GM18508 (cell line): Measurements from ENCODE around the gene VWF.

ENCODE experiments used
- ATAC-seq: cut with Tn5 transposase; IDR thresholded peaks from one replicate; pipeline ENCODE4 v1.9.1; 2021; ENCODE audit warnings: moderate number of reproducible peaks; ENCODE audit not compliant: insufficient read depth, unreplicated experiment

VWF gene

GRCh38 chr12:6080149-6081045 is 44.1 kb downstream of the VWF start:
- ATAC-seq: no peak

DNA sequence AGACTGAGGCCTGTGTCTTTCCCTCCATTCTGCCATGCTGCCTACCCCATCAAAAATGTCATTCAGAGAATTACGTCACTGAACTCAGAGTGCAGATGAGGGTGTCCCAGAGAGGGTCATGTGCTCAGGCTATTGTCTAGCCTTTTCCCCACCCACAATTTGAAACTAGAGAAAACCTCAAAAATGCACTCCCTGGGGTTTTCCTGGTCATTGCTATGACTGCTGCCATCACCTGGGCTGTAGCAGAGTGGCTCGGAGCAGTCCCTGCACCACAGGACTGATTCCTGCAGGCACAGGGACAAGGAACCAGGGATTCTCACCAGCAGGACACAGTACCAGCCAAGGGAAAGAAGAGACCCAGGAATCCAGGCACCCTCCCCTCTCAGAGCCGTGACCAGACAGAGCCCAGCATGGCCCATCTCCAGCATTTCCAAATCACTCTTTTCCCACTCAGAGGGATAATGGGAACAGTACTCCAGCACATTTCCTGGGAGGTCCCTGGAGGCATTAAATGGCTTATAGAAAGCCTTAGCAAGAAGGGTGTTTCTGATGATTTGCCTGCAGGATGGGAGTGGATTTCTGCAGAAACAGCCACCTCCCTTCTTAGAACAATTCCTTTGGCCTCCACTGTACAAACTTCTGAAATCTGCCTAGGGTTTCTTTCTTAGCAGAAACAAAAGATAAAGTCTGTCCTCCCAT is 45.9 kb downstream of the VWF start:
- ATAC-seq: no peak

- no peak for ATAC-seq
These were observed 46.8 kb downstream of the VWF start for GRCh38 chr12:6077692-6078083.

GRCh38 chr12:6076776-6077691 is 47.4 kb downstream of the VWF start:
- no peak for ATAC-seq

GRCh38 chr12:6076346-6076745 is 48.1 kb downstream of the VWF start:
- ATAC-seq: no peak

GRCh38 chr12:6074979-6075585 is 49.4 kb downstream of the VWF start:
- no peak for ATAC-seq

DNA sequence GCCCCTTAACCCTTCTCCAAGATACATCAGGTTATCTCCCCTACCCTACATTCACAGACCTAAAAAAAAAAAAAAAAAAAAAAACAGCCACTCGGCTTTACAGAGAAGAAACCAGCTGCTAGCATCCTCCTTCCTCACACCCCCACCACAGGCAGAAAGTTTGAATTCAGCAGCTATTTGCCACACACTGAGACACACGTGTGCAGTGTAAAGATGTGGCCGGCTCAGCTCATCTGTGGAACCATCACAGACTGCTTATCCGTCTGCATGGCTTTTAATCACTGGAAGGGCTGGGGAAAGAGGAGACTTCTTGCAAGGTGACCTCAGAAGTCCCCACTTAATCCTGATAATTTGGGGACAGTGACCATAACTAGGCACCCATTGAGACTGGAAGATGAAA is 50.0 kb downstream of the VWF start:
- no peak for ATAC-seq

DNA sequence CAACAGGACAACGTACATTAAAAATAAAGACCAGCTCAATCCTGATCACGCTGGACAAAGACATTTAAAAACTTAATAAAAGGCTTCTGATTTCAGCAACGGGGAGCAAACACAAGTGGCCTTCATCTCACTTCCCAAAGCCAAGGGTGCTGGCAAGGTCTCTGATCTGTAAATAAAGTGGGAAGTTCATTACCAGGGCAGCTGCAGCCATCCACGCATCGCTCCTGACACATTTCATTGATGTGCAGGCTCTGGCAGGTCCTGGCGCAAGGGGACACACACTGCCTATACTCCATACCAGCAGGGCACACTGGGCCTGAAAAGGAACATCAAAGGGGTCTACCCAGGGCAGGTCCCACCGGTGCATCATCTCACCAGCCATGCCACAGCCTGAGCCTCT is 51.0 kb downstream of the VWF start:
- no peak for ATAC-seq

GRCh38 chr12:6072302-6072752 is 52.1 kb downstream of the VWF start:
- no peak for ATAC-seq

DNA sequence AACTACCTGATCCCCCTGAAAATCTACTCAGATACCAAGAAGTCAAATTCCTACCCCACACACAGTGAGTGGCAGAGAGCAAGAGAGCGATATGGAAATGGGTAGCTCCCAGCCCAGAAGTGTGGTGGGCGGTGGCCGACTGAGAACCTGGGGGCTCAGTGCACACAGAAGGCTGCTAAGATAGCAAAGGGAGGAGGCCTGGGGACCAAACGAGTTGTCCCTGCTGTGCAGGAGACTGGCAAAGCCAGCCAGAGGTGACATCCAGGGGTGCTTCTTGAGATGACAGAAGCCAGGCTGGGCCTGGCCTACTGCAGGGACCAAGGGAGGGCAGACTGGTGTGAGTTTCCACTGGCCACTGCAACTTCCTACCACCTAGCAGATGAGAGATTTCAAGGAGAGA is 52.9 kb downstream of the VWF start:
- ATAC-seq: no peak

- ATAC-seq: no peak
These were observed 53.8 kb downstream of the VWF start for GRCh38 chr12:6070472-6071257.

- ATAC-seq: no peak
These were observed 54.9 kb downstream of the VWF start for GRCh38 chr12:6069437-6070093.

DNA sequence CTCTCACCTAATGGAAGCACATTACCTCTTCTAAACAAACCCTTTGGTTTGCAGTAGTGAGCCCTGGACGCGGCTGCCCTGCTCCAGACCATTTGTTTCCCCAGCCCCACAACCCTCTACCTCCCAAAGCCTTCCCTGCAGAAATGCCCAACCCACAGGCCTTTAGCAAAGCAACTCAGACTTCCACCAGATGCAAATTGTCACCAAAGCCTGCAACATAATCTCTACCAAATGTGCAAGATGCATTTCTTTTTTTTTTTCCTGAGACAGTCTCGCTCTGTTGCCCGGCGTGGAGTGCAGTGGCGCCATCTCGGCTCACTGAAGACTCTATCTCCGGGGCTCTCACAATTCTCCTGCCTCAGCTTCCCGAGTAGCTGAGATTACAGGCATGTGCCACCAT is 56.2 kb downstream of the VWF start:
- no peak for ATAC-seq

DNA sequence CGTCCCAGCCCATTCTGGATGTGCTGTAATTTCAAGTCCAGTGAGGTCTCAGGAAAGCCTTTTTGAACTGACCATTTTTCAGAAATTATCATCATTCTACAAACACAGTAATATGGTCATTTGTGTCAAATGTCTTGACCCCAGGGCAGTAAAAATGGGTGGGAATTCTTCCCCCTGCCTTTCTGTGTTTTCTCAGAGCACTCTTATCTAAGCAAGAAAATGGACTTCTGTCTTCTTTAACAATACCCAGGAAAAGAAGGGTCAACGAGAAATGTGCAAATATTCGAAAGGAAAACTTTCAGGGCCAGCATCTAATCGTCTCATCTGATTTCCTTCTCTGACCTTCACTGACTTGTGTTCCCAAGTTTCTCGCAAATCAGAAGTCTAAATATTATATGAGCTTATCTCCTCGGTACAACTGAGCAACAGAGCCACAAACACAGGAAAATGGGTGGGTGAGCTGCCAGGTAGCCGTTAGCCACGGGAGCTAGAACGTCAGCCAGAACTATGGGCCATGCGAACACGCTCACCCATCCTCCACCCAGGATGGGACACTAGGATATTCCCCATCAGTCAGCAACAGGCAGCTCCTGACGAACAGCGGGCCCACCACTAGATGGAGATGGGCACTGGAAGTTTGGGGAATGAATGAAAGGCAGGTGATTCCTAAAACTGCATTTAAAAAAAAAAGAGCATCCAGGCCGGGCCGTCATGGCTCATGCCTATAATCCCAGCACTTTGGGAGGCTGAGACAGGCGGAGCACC is 57.1 kb downstream of the VWF start:
- no peak for ATAC-seq

- ATAC-seq: no peak
These were observed 57.8 kb downstream of the VWF start for GRCh38 chr12:6066651-6067050.

DNA sequence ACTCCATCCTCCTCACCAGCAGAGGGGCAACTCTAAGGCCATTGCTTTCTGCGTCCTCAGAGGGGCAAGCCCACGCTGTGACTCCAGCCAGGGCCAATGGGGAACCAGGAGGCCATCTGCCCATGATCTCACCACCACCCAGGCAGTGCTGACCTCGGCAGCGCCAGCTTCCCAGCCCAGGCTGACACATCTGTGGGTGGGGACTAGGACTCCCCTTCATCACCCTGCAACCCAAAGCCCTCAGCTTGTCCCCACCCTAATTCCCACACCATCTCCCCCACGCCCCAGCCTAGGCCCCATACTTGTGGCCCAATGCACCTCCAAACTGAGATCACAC is 58.6 kb downstream of the VWF start:
- no peak for ATAC-seq

DNA sequence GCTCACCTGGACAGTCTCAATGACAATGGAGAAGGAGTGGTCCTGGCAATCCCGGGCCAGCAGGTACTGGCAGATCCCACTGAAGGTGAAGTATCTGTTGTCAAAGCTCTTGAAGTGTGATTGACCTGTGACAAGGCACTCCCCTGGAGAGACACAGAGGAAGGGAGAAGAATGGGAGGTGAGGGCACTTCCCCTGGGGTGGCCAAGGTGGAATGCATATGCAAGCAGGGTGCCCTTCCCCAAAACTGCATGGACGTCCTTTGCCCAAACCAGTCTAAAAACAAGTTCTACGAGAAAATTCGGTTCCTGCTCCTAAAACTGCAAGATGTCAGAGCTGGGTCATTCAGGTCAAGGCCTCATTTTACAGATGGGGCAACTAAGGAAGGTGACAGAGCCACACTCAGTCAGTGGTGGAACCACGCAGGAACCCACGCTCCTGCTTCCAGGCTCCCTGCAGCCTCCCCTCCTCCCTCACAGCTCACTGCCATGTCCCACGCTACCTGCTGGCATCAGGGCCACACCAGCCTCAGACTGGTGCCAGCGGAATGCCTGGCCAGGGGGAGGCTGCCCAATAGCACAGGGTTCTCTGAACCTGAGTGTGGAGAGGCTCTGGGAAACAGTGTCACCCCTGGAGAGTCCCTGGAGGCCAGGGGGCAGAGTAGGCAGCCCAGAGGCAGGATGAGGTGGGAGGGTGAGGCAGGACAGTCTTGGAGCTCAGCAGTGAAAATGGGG is 59.2 kb downstream of the VWF start:
- ATAC-seq: no peak
